Mesenchymal stem cell (in vitro differentiated cells and primary cell): ENCODE data around the gene PCDHA5.
"Not testable (repeated sequence)": the region's sequence is repeated elsewhere in the genome, so short reads cannot be mapped to it uniquely, and the experiment has no call there.

ENCODE experiments used
- DNase-seq: peaks from one replicate; pipeline ENCODE4 v3.0.0-alpha.2; 2013
- H2AFZ ChIP-seq: one replicate; pipeline ENCODE4 v1.6.1; 2013; ENCODE audit warnings: low read depth, mild to moderate bottlenecking, control low read depth, inconsistent platforms, low read length, moderate library complexity
- H2AK5ac ChIP-seq: 2 replicates; pipeline ENCODE4 v1.6.1; 2013; ENCODE audit warnings: low read length, moderate library complexity, mild to moderate bottlenecking, inconsistent platforms; ENCODE audit not compliant: severe bottlenecking
- H2BK120ac ChIP-seq: one replicate; pipeline ENCODE4 v1.6.1; 2013; ENCODE audit warnings: low read depth, mild to moderate bottlenecking, inconsistent platforms, low read length, moderate library complexity
- H2BK12ac ChIP-seq, 2 experiments: one replicate each; pipeline ENCODE4 v1.6.1; 2013; ENCODE audit warnings: inconsistent platforms in 2 of 2, low read length in 2 of 2, mild to moderate bottlenecking in 2 of 2, moderate library complexity in 2 of 2, control low read depth in 1 of 2
- H2BK15ac ChIP-seq: one replicate; pipeline ENCODE4 v1.6.1; 2013; ENCODE audit warnings: mild to moderate bottlenecking, low read depth, inconsistent platforms; ENCODE audit not compliant: poor library complexity, severe bottlenecking
- H2BK5ac ChIP-seq: 2 replicates; pipeline ENCODE4 v1.6.1; 2013; ENCODE audit warnings: low read depth, mild to moderate bottlenecking, low read length, control low read depth, inconsistent platforms; ENCODE audit not compliant: poor library complexity, severe bottlenecking
- H3K14ac ChIP-seq, 2 experiments: one replicate each; pipeline ENCODE4 v1.6.1; 2013; ENCODE audit warnings: inconsistent platforms in 2 of 2, low read length in 2 of 2, control low read depth in 1 of 2, mild to moderate bottlenecking in 1 of 2, moderate library complexity in 1 of 2
- H3K18ac ChIP-seq, 2 experiments: one replicate each; pipeline ENCODE4 v1.6.1; 2013; ENCODE audit warnings: inconsistent platforms in 2 of 2, low read length in 2 of 2, control low read depth in 1 of 2, low read depth in 1 of 2, mild to moderate bottlenecking in 1 of 2
- H3K23ac ChIP-seq, 2 experiments: one replicate each; pipeline ENCODE4 v1.6.1; 2013; ENCODE audit warnings: inconsistent platforms in 2 of 2, low read length in 2 of 2, mild to moderate bottlenecking in 2 of 2, moderate library complexity in 2 of 2, control low read depth in 1 of 2
- H3K27ac ChIP-seq: 2 replicates; pipeline ENCODE4 v1.5.1; 2013; ENCODE audit warnings: mild to moderate bottlenecking, moderate library complexity, low read length, control low read depth, inconsistent platforms; ENCODE audit not compliant: poor library complexity, severe bottlenecking
- H3K27me3 ChIP-seq, 2 experiments: 2 replicates each; pipeline versions ENCODE4 v1.6.1 to v1.7.0; 2013; ENCODE audit warnings: low read length in 2 of 2, mild to moderate bottlenecking in 2 of 2, moderate library complexity in 2 of 2, control low read depth in 1 of 2, inconsistent platforms in 1 of 2; ENCODE audit not compliant: control insufficient read depth in 1 of 2, insufficient read depth in 1 of 2
- H3K36me3 ChIP-seq, 2 experiments: 2 replicates each; pipeline versions ENCODE4 v1.6.1 to v1.7.0; 2013; ENCODE audit warnings: low read length in 2 of 2, control low read depth in 1 of 2, inconsistent platforms in 1 of 2, low read depth in 1 of 2, mild to moderate bottlenecking in 1 of 2; ENCODE audit not compliant: insufficient read depth in 2 of 2, control insufficient read depth in 1 of 2
- H3K4ac ChIP-seq, 2 experiments: one replicate each; pipeline ENCODE4 v1.6.1; 2013; ENCODE audit warnings: inconsistent platforms in 2 of 2, low read length in 2 of 2, mild to moderate bottlenecking in 2 of 2, moderate library complexity in 2 of 2, control low read depth in 1 of 2, low read depth in 1 of 2
- H3K4me1 ChIP-seq: 2 replicates; pipeline ENCODE4 v1.6.1; 2013; ENCODE audit warnings: low read depth, low read length, control low read depth; ENCODE audit not compliant: control insufficient read depth, insufficient read depth
- H3K4me2 ChIP-seq: 2 replicates; pipeline ENCODE4 v1.6.1; 2013; ENCODE audit warnings: low read length, mild to moderate bottlenecking, inconsistent platforms; ENCODE audit not compliant: poor library complexity, severe bottlenecking
- H3K4me3 ChIP-seq, 2 experiments: 2 replicates each; pipeline versions ENCODE4 v1.5.1 to v1.7.0; 2013; ENCODE audit warnings: low read length in 2 of 2, mild to moderate bottlenecking in 2 of 2, control low read depth in 1 of 2, low read depth in 1 of 2; ENCODE audit not compliant: insufficient read depth in 1 of 2
- H3K79me1 ChIP-seq: replicated peaks from 2 replicates; pipeline ENCODE4 v1.6.1; 2013; ENCODE audit warnings: mild to moderate bottlenecking, control low read depth, low read length, inconsistent platforms; ENCODE audit not compliant: poor library complexity, severe bottlenecking
- H3K9ac ChIP-seq: 2 replicates; pipeline ENCODE4 v1.7.0; 2013; ENCODE audit warnings: mild to moderate bottlenecking, low read length, moderate library complexity
- H3K9me3 ChIP-seq: 2 replicates; pipeline ENCODE4 v1.7.0; 2013; ENCODE audit warnings: mild to moderate bottlenecking, low read length; ENCODE audit not compliant: control insufficient read depth
- H4K8ac ChIP-seq: one replicate; pipeline ENCODE4 v1.6.1; 2013; ENCODE audit warnings: inconsistent platforms, mild to moderate bottlenecking, low read length, moderate library complexity
- H4K91ac ChIP-seq: one replicate; pipeline ENCODE4 v1.6.1; 2013; ENCODE audit warnings: mild to moderate bottlenecking, low read length, inconsistent platforms
- WGBS: methylation state at CpG from one replicate; pipeline ENCODE4 v1.1.7; 2013; ENCODE audit warnings: mixed read lengths; 5-methylcytosine and 5-hydroxymethylcytosine counted together

PCDHA5 gene

GRCh38 chr5:140796072-140796717 lies 25.2 kb upstream of the PCDHA5 start:
- H2AK5ac ChIP-seq, H3K23ac ChIP-seq, H4K8ac ChIP-seq, H3K79me1 ChIP-seq, H2BK15ac ChIP-seq, H3K4ac ChIP-seq, H2BK120ac ChIP-seq, H2BK12ac ChIP-seq, H3K9ac ChIP-seq, H2BK5ac ChIP-seq, H3K14ac ChIP-seq, H3K36me3 ChIP-seq, H3K27me3 ChIP-seq, H3K4me1 ChIP-seq, H3K4me2 ChIP-seq, DNase-seq, H4K91ac ChIP-seq, H3K27ac ChIP-seq, H2AFZ ChIP-seq, H3K18ac ChIP-seq: not testable (repeated sequence)
- Histone ChIP-seq H3K9me3 (peaks cover 71% of the 10 kb centered on the region), H3K4me3 (peak overlapping the region in 1 of 2 experiments; percentile 18)
- 97% methylated on average over 68 of the region's 72 CpGs for WGBS

GRCh38 chr5:140796718-140797095 lies 24.7 kb upstream of the PCDHA5 start:
- no peak overlapping the region for H3K4me3 ChIP-seq
- DNase-seq = no peak
- no peak overlapping the region for H2BK5ac ChIP-seq
- H2BK15ac ChIP-seq = no peak overlapping the region
- H2AFZ ChIP-seq = no peak overlapping the region
- no peak overlapping the region for H2AK5ac ChIP-seq
- H2BK12ac ChIP-seq = no peak overlapping the region
- no peak overlapping the region for H4K8ac ChIP-seq
- H3K9me3 ChIP-seq = peaks cover 73% of the 10 kb centered on the region
- H4K91ac ChIP-seq = no peak overlapping the region
- H3K9ac ChIP-seq = no peak overlapping the region
- no peak overlapping the region for H3K27ac ChIP-seq
- H3K23ac ChIP-seq = no peak overlapping the region
- no peak overlapping the region for H3K14ac ChIP-seq
- no peaks in the 10 kb centered on the region for H3K4me1 ChIP-seq
- H3K27me3 ChIP-seq = no peaks in the 10 kb centered on the region
- H3K18ac ChIP-seq = no peak overlapping the region
- peaks cover 0 to 8% of the 10 kb centered on the region in 2 experiments for H3K36me3 ChIP-seq
- H3K79me1 ChIP-seq = no peaks in the 10 kb centered on the region
- H3K4ac ChIP-seq = no peak overlapping the region
- H3K4me2 ChIP-seq = no peak overlapping the region
- no peak overlapping the region for H2BK120ac ChIP-seq
- whole genome bisulfite sequencing = 98% methylated on average over 39 of the region's 39 CpGs

GRCh38 chr5:140800816-140801493 lies 20.5 kb upstream of the PCDHA5 start, which contains the start of gene PCDHA3:
PCDHA3 (plus strand) TSS chr5:140801057.
- Histone ChIP-seq H3K4me3 (peak within 1 kb of the TSS; percentile 39 to 58), H2BK15ac (no peak within 1 kb of the TSS), H2BK5ac (no peak within 1 kb of the TSS), H3K9me3 (peaks cover 67% of the 10 kb centered on the region), H3K4me2 (no peak within 1 kb of the TSS), H3K27me3 (no peaks in the 10 kb centered on the region), H2BK12ac (no peak within 1 kb of the TSS), H3K14ac (no peak within 1 kb of the TSS), H3K9ac (peak within 1 kb of the TSS; percentile 26), H4K8ac (no peak within 1 kb of the TSS), H2BK120ac (no peak within 1 kb of the TSS), H4K91ac (no peak within 1 kb of the TSS), H2AK5ac (no peak within 1 kb of the TSS), H3K4me1 (peaks cover 5% of the 10 kb centered on the region), H2AFZ (no peak within 1 kb of the TSS), H3K23ac (no peak within 1 kb of the TSS), H3K79me1 (peaks cover 3% of the 10 kb centered on the region), H3K27ac (no peak within 1 kb of the TSS), H3K36me3 (peaks cover 0 to 15% of the 10 kb centered on the region in 2 experiments), H3K4ac (no peak within 1 kb of the TSS), H3K18ac (no peak within 1 kb of the TSS)
- WGBS = 83% methylated on average over 27 of the region's 29 CpGs
- DNase-seq = no peak

GRCh38 chr5:140801494-140801841 lies 19.9 kb upstream of the PCDHA5 start:
- Histone ChIP-seq H3K14ac (no peak overlapping the region), H2BK12ac (no peak overlapping the region), H3K4me1 (peaks cover 5% of the 10 kb centered on the region), H3K18ac (no peak overlapping the region), H3K4me3 (peak overlapping the region in 1 of 2 experiments; percentile 58), H2BK5ac (no peak overlapping the region), H3K23ac (no peak overlapping the region), H4K91ac (no peak overlapping the region), H3K79me1 (peaks cover 3% of the 10 kb centered on the region), H2BK120ac (no peak overlapping the region), H3K4ac (no peak overlapping the region), H3K27me3 (no peaks in the 10 kb centered on the region), H3K4me2 (no peak overlapping the region), H3K9me3 (peaks cover 71% of the 10 kb centered on the region), H4K8ac (no peak overlapping the region), H2AK5ac (no peak overlapping the region), H3K36me3 (peaks cover 0 to 14% of the 10 kb centered on the region in 2 experiments), H3K9ac (peak overlapping the region; percentile 26), H2AFZ (no peak overlapping the region), H2BK15ac (no peak overlapping the region), H3K27ac (no peak overlapping the region)
- 83% methylated on average over 16 of the region's 16 CpGs for WGBS
- no peak for DNase-seq
